Measurements from ENCODE around the gene DOCK2.

- no peak for TF ChIP-seq CTCF (IDR thresholded peaks at IDR 0.05; ENCODE audit: low read length)
- TF ChIP-seq EZH2 (optimal IDR thresholded peaks at IDR 0.05; ENCODE audit: low read depth, low read length), result no peak
Observed at GRCh38 chr5:169991115-169991869, 354.2 kb downstream of the DOCK2 start.

All from MM.1S (cell line).